GM18498 (cell line): ENCODE measurements around the gene PHLPP2.
A peak's percentile ranks its signal among the peaks of the same experiment; 100 is the strongest.
"Not testable (repeated sequence)": the region's sequence is repeated elsewhere in the genome, so short reads cannot be mapped to it uniquely, and the experiment has no call there.

Source experiments
- ATAC-seq: cut with Tn5 transposase; IDR thresholded peaks from one replicate; pipeline ENCODE4 v1.9.1; 2021; ENCODE audit warnings: mild to moderate bottlenecking, moderate library complexity; ENCODE audit not compliant: unreplicated experiment

The PHLPP2 gene

DNA sequence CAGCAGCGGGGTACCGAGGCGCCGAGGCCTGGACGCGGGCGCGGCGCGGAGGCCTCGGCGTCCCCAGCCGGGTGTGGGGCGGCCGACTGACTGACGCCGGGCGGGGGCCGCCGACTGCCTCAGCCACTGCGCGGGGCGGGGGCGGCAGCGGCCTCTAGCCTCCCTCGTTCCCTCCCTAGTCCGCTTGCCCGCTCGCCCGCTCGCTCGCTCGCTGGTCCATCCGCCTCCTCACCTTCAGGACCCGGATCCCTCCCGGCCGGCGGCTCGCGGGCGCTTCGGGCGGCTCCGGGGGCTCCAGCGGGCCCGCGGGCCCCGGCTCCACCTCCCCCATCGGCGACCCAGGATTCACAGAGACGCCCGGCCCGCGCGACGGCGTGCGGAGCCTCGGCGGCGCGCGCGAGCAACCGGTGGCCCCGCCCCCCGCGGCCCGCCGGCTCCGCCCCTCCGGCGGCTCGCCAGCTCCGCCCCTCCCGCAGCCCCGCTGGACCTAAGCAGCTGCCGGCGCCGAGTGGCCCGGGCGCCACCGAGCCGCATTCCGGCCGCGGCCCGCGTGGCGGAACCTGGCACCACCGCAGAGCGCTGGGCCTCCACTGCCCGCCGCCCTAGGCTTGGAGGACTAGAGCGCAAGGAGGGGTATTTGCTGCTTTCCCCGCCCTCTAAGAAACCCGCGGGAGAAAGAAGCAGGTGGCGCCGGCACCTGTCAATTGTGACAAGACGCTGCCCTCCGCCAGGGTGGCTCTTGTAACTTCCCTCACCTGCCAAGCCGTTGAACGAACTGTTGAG is 773 bp downstream of the PHLPP2 start:
- peak; percentile 86 for ATAC-seq

DNA sequence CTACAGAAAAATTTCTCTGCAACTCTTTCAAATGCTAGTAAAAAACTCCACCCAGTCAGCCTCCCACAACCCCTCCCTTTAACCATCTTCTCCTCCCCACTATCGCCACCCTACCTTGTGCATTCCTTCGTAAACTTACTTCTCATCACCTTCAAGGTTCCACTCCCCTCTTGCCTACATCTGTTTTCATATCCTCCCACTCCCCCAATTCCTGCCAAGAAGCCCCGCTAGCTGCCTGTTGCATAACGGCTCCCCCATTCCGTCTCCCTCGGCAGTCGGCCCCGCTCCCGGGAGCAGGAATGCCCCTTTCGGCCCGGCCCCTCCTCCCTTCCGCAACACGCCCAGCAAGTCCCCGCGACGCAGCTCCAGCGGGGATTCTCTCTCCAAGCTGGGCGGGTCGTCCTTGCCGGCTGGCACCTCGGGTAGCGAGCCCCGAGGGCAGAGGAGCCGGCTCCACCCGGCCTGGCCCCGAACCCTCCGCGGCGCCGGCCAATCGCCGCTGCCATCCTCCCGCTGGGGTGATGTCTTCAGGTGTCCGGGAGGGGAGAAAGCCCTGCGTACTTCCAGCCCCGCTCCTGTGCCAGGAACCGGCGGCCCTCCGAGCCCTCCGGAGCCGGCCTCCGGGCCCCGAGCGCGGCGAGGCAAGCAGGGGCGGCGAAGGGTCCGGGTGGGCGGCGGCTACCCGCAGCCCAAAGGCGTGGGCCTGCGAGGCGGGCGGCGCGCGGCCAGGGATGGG is 1.5 kb downstream of the PHLPP2 start:
- peak; percentile 45 for ATAC-seq

DNA sequence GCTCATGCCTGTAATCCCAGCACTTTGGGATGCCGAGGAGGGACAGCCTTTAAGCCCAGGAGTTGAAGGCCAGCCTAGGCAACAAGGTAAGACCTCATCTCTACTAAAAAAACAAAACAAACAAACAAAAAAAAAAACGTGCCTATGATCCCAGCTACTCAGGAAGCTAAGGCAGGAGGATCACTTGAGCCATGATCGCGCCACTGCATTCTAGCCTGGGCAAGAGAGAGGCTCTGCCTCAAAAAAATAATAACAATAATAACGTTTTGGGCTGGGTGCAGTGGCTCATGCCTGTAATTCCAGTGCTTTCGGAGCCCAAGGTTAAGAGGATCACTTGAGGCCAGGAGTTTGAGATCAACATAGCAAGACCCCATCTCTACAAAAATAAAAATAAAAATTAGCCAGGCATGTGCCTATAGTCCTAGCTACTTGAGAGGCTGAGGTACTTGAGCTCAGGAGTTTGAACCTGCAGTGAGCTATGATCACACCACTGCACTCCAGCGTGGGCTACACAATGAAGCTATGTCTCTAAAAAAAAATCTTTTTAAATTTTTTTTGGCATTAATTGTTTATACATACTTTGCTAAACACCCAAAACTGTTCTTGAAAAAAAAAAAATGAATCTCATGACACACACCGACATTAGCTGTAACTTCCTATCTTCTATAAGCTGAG is 3.3 kb downstream of the PHLPP2 start:
- ATAC-seq = no peak

DNA sequence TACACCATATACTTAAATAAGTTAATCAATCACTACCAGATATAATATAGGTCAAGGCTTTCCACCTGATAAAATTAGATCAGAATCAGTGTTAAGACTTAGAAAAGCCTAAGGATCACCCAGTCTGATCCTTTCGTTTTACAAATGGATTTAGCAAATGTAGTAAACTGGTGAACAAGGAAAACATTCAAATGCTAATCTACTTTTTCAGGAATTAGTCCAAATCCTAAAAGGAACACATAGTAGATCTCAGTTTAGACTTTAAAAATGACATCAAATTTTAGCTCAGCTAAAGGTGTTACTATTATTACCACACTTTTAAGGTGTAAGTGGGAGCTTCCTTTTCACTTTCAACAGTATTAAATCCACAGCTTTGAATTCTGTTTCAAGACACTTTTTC is 12.0 kb downstream of the PHLPP2 start:
- no peak for ATAC-seq

DNA sequence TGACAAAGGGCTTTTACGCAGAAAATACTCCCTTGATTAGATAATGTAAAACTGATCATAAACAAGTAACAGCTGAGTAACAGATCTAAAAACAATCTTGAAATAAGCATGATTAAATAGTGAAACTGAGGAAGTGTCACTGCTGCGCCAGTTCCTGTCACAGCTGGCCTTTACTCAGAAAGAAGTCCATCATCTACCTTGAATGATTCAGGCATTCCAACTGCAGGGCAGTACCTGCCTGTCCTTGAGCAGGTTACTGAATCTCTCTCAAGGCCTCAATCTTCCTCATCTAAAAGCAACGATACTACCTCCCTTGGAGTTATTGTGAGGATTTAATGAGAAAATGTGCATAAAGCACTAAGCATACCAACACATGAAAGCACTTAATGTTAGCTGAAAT is 12.7 kb downstream of the PHLPP2 start:
- ATAC-seq = no peak

DNA sequence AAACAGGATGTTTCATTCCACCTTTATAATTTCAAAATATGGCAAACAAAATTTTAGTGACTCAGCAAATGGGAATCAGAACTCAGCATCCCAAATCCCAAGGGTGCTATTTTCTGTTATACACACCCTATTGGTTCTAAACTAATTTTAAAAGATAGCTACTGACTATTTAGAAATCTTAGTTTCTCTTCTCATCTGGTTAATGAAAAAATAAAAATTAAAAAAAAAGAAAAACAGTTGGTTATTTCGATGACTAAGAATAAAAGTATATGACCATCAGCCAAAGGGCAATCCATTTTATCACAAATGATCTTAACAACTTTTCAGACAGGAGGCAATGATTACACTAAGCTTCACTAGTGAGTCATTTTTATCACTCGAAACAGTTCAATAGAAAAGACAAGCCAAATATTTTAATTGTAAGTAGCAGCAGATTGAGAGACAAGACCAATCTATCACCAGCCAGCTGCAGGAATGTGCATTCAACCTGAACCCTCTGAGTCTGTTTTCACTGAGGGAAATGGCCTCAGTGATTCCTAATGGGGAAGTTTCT is 15.2 kb downstream of the PHLPP2 start:
- ATAC-seq = no peak

DNA sequence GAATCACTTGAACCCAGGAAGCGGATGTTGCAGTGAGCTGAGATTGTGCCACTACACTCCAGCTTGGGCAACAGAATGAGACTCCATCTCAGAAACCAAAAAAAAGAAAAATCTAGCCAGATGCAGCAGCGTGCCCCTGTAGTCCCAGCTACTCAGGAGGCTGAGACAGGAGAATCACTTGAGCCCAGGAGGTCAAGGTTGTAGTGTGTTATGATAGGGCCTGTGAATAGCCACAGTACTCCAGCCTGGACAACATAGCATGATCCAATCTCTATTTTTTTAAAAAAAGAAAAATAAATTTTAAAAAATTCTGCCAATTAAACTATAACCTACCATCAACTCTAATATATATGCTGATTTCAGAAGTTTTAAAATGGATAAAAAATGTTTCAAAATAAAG is 15.8 kb downstream of the PHLPP2 start:
- ATAC-seq = no peak

DNA sequence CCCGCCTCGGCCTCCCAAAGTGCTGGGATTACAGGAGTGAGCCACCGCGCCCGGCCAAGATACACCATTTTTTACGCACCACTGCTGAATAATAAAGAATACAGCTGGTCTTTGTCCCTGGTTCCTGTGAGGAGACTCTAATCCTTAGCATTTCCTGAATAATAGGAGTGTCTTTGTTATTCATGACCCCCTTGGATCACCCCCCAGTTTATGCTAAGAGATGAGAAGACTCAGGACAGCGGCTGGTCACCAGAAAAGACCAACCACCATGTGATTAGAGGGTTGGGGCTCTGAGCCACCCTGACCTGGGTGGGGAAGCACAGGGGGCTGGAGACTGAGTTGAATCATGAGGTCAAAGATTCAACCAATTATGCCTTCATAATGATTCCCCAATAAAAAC is 17.3 kb downstream of the PHLPP2 start:
- no peak for ATAC-seq

DNA sequence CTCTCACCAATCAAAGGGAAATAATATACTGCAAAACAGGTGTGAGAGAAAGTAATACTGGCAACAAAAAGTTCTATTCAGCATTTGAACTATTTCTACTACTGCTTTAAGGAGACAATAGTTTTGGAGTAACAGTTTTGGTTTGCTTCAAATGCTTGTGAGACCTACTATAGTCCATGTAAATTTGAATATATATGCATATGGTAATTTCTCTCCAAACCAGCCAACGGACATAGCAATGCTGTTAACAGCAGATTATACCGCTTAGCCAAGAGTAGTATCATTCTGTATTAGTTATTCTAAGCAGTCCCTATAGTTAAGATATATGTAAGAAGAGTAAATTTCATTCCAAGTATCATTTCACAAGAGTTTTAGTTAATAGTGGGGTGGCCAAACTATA is 18.5 kb downstream of the PHLPP2 start:
- ATAC-seq = no peak

DNA sequence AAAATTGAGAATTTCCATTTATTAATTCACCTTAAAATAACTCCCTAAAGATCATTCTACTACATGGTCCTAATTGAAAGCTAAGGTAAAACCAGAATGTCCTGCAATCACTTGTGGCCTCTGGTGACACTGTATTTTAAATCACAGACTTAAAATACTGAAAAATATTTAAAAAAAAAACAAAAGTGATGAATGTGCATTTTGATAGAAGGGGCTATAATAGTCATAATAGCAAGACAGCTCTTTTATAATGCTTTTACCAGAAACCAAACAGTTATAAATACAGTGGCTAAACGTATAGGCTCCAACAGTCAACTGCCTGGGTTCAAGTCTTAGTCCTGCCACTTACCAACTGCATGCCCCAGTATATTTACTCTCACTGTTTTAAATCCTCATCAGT is 21.2 kb downstream of the PHLPP2 start:
- no peak for ATAC-seq

DNA sequence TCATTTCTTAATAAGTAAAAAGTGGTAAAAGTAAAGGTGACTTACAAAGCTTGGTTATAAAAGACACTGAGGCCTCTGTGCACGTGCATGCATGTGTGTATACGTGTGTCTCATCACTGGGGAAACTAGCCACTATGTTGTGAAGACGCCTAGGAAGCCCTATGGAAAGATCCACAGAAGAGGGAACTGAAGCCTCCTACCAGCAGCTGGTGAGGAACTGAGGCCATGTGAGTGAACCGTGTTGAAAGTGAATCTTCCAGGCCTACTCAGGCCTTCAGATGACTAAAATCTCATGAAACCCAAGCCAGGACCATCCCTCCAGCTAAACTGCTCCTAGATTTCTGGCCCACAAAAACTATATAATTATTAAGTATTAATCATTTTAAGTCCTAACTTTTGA is 23.7 kb downstream of the PHLPP2 start:
- no peak for ATAC-seq

DNA sequence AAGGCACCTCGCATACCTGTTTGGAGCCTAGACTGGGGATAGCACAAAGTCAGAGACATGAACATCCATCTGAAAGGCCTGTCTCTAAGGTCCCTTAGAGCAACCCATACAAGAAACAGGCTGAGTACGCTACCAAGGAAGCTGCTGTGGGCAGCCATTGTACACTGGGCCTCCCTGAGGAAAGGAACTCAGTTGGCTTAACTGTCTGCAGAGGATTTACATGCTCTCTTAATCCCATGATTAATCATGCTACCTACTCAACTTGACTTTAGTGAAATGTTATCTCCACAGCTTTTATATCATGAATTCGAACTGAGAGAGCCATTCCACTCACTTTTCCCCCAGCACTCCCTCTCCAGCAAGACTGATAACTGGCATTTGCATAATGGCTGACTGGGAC is 26.0 kb downstream of the PHLPP2 start:
- ATAC-seq = no peak

DNA sequence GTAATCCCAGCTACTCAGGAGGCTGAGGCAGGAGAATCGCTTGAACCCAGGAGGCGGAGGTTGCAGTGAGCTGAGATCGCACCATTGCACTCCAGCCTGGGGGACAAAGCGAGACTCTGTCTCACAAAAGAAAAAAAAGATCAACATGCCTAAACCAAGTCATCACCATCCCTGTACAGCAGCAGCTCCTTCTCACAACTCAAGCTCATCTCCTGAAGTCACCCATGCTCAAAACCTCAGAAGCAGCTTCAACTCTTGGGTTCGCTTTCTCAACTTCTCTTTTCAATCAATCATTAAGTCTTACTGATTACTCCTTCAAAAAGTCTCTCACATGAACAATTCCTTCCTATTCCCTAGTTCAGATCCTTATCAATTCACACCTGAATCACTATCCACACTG is 31.3 kb downstream of the PHLPP2 start:
- no peak for ATAC-seq

DNA sequence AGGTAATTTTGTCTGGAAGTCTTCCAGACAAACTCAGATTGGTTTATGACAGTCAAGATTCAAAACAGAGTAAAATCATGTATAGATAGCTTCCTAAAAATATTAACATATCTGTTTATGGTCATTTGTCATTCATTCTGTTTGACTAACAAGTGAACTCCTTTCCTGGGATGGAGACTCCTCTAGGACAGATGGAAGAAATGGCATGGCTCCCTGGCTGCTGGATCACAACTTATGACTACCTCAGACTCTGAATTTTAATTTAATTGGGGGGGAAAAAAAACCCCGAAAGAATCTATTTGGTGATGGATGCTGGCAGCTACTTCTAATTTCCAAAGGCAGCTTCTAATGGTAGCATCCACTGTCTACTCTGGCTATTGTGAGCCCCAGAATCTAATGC is 34.6 kb downstream of the PHLPP2 start:
- no peak for ATAC-seq

DNA sequence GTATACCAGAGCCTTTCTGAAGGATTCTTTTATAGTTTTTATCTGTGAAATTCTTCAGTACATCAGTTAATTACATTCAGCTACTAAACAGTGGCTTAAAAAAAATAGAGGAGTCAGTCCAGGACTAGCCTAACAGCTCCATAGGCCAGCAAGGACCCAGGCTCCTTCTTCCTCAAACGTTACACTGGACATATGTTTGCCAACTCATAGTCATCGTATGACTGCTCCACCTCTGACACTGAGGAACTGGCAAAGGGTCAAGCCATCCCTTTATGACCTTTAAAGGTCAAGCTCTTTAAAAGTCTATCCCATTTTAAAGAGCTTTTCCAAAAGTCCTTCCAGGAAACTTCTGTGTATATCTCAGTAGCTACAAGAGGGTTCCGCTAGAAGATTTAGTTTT is 36.6 kb downstream of the PHLPP2 start:
- ATAC-seq = no peak

DNA sequence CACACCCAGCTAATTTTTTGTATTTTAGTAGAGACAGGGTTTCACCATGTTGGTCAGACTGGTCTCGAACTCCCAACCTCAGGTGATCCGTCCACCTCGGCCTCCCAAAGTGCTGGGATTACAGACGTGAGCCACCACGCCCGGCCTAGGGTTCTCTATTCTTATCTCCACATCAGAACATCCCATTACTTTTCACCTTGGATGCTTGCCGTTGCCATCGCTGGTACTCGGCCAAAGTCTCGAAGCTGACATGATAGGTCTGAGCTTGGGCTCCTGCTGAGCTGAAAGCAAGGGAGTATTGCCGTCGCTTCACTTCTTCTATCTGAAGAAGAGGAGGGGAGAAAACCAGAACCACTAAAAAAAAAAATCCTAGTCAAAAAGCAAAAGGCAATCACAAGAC is 40.2 kb downstream of the PHLPP2 start:
- not testable (repeated sequence) for ATAC-seq

DNA sequence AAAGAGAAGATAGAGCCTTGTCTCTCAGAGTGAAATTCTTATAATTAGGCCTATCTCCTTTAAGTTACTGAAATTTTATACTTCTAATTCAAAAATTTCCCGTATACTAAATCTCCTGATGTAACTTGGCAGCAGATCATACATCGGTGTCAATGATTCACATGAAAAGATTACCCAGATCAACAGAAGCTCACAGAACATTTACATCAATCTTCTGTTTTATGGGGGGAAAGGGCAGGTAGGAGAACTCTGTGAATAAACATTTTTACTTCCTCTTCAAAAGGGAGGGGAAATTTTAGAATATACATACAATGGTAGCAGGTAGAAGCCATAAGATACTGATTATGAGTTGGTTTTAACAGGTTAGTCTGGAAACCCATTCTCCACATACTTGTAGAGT is 43.1 kb downstream of the PHLPP2 start:
- no peak for ATAC-seq

DNA sequence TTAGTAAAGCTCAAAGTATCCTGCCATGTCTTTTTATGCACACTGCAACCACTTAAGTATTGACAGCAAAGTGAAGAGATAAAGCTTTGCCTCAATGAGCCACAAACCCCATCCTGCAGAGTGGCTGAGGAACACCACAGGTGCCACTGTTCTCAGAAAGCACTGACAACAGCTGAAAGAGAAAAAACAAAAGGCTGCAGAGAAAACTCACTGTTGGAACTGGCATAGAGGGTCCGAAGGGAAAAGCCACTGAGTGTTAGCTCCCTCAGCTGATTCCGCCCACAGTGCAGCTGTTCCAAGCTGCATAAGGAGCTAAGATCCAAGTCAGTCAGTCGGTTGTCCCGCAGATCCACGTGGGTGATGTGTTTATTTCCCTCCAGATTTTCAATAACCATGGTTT is 48.3 kb downstream of the PHLPP2 start:
- ATAC-seq = no peak

DNA sequence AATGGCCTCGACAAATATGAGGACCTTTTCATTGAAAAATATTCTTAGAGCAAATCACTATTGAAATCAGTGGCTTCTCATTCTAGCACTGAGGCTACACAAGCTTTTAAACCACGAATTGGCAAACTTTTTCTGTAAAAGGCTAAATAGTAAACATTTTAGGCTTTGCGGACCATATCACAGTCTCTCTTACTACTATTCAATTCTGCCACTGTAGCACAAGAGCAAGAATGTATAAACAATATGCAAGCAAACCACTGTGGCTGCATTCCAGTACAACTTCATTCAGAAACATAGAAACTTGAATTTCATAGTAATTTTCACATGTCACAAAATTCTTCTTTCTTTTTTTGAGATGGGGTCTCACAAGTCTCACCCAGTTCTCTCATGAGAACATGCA is 49.1 kb downstream of the PHLPP2 start:
- no peak for ATAC-seq

DNA sequence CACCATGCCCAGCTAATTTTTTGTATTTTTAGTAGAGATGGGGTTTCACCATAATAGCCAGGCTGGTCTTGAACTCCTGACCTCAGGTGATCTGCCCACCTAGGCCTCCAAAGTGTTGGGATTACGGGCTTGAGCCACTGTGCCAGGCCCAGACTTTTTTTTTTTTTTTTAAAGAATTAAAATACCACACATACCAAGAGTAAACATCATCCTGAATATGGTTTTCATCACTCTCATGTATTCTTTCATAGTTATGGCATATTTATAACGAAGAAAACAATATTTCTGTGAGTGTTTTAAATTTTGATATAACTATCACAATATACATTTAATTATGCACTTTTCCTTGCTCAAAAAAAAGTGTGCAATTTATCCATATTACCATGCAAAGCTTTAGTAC is 50.3 kb downstream of the PHLPP2 start:
- ATAC-seq = no peak

DNA sequence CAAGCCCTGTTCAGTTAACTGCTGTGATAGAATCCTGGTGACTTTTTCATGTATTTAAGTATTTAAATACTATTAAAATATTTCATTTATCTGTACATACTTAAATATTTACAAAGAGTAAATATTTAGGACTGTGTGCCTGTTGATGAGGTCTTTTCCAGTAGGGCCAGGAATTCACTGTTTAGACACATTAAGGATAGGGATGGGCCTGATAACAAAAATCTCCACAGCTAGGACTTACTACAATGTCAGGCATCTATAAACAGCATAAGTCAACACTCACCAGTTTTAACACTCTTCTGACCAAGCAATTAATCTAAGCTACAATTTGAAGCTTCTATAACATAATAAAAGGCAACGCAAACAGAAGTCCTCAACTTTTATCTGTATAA is 50.9 kb downstream of the PHLPP2 start:
- no peak for ATAC-seq
